ENCODE results near the gene SNX9.

DNA sequence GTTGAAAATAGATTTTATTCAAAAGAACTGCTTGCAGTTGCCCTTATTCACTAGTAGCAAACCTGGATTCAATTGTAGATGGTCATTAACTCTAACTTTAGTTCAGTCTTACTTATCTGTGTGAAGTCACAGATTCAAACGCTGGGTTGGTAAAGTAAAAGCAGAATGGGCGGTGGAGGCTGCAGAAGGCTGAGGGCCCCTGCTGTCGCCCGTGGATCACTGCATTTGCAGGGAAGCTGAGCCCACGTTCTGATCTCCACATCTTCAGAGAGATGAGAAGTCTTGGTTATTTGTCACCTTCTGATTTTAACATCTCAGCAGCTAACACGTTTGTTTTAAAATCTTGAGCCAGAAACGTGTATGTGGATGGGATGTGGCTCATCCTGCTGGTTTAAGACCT lies 75.1 kb downstream of the SNX9 start:
- TF ChIP-seq CTCF (IDR thresholded peaks at IDR 0.05; ENCODE audit: low read depth, low read length) (no peak), EZH2phosphoT487 (IDR thresholded peaks at IDR 0.05; ENCODE audit: low read depth) (no peak)

Data from OCI-LY3 (cell line).